ENCODE measurements around the gene DNAJC3. TPM values are rescaled to one million over a fixed set of nuclear protein-coding genes. Genes with fewer than 3 reads are reported as not detected.

DNAJC3 gene
- total and polyA plus RNA-seq, 9 donors = 13.9 to 26.3 (median 18.1) TPM

Other genes with a start within 250 kb of the DNAJC3 start
- 7.4 TPM for gene CLDN10, start 124.4 kb upstream of the DNAJC3 start, total RNA-seq
- 10 to 100 TPM in 1 of 8 donors, 1 to 10 TPM in 7; 4.9 to 10.1 (median 6.6) TPM for gene CLDN10, start 124.4 kb upstream of the DNAJC3 start, polyA plus RNA-seq (ENCODE audit: insufficient read depth in 1 of 8, insufficient read length in 8 of 8, low replicate concordance in 1 of 8)
- gene DZIP1, start 32.4 kb upstream of the DNAJC3 start, total RNA-seq = 32.1 TPM
- 10 to 100 TPM; 23.3 to 40.6 (median 29.5) TPM for gene DZIP1, start 32.4 kb upstream of the DNAJC3 start, polyA plus RNA-seq (ENCODE audit: insufficient read depth in 1 of 8, insufficient read length in 8 of 8, low replicate concordance in 1 of 8)